Endothelial cell of umbilical vein (primary cell): Measurements from ENCODE around the gene CCDC12. TPM values are rescaled to one million over a fixed set of nuclear protein-coding genes. Genes with fewer than 3 reads are reported as not detected.

ENCODE experiments used
- BruUV-seq: library from RNA; stranded (reverse); fragments of 400-500 nt; replicated peaks from 2 replicates; lab custom pipeline; 2021; lab: Mats Ljungman, UMichigan
- CTCF ChIA-PET: fragments of 300-600, 350-600 bp; sonication (Branson Sonifier 250); formaldehyde crosslinking; loops from one replicate; lab custom pipeline; 2021; ENCODE audit warnings: antibody characterized with exemption, inconsistent platforms; lab: Charles Lee
- POLR2A ChIA-PET: fragments of 300-600, 350-600 bp; sonication (Branson Sonifier 250); formaldehyde crosslinking; loops from one replicate; lab custom pipeline; 2021; ENCODE audit warnings: antibody characterized with exemption, inconsistent platforms; lab: Charles Lee
- DNase-seq: peaks from one replicate; pipeline ENCODE4 v3.0.0-alpha.2; 2011; ENCODE audit warnings: low read depth, low spot score
- FAIRE-seq: peaks from 2 replicates; lab custom pipeline; 2011; peaks lifted over from hg19 to GRCh38; lab: Jason Lieb, UNC
- H2AFZ ChIP-seq: 2 replicates; pipeline ENCODE4 v1.6.0; 2012; ENCODE audit warnings: low read depth, low read length, control low read depth, inconsistent platforms
- H3K27ac ChIP-seq: 2 replicates; pipeline ENCODE4 v1.5.1; 2011; ENCODE audit warnings: low read depth, mild to moderate bottlenecking, control low read depth, low read length, moderate library complexity; ENCODE audit not compliant: insufficient read depth
- H3K27me3 ChIP-seq, 2 experiments: 2 replicates each; pipeline versions ENCODE4 v1.6.0 to v1.6.1; 2011; ENCODE audit warnings: low read length in 2 of 2, mixed read lengths in 1 of 2; ENCODE audit not compliant: control insufficient read depth in 2 of 2, insufficient read depth in 2 of 2
- H3K36me3 ChIP-seq, 2 experiments: 2 replicates in 1 of 2; 3 replicates in 1 of 2; pipeline ENCODE4 v1.5.1; 2011; ENCODE audit warnings: low read length in 2 of 2, mild to moderate bottlenecking in 1 of 2, moderate library complexity in 1 of 2; ENCODE audit not compliant: control insufficient read depth in 2 of 2, insufficient read depth in 2 of 2; ENCODE audit errors: extremely low read depth in 1 of 2
- H3K4me1 ChIP-seq: 3 replicates; pipeline ENCODE4 v1.5.1; 2011; ENCODE audit warnings: mild to moderate bottlenecking, low read length; ENCODE audit not compliant: control insufficient read depth, insufficient read depth; ENCODE audit errors: extremely low read depth
- H3K4me2 ChIP-seq: 2 replicates; pipeline ENCODE4 v1.6.1; 2011; ENCODE audit warnings: low read length, control low read depth, mixed read lengths; ENCODE audit not compliant: insufficient read depth
- H3K4me3 ChIP-seq, 3 experiments: fragments of 200-600 bp in 1 of 3; sonication (generic), shearing (Covaris generic) in 1 of 3; replicated peaks in 1 of 3; 2 replicates each; pipeline ENCODE4 v1.5.1; 2011 to 2016; ENCODE audit warnings: control low read depth in 3 of 3, low read length in 3 of 3, mild to moderate bottlenecking in 2 of 3, inconsistent platforms in 1 of 3, low read depth in 1 of 3, moderate library complexity in 1 of 3; ENCODE audit not compliant: insufficient read depth in 1 of 3
- H3K79me2 ChIP-seq: 2 replicates; pipeline ENCODE4 v1.6.0; 2012; ENCODE audit warnings: low read length, inconsistent platforms; ENCODE audit not compliant: control insufficient read depth, insufficient read depth
- H3K9ac ChIP-seq: replicated peaks from 2 replicates; pipeline ENCODE3; 2011; ENCODE audit warnings: low read length, control low read depth; ENCODE audit not compliant: insufficient read depth; ENCODE audit errors: extremely low read depth
- H3K9me1 ChIP-seq: replicated peaks from 3 replicates; pipeline ENCODE4 v1.6.0; 2011; ENCODE audit warnings: mild to moderate bottlenecking, low read length; ENCODE audit not compliant: control insufficient read depth, insufficient read depth; ENCODE audit errors: extremely low read depth
- H3K9me3 ChIP-seq: replicated peaks from 2 replicates; pipeline ENCODE4 v1.5.1; 2012; ENCODE audit warnings: low read length, inconsistent platforms; ENCODE audit not compliant: control insufficient read depth, insufficient read depth
- H4K20me1 ChIP-seq: replicated peaks from 2 replicates; pipeline ENCODE3; 2011; ENCODE audit warnings: mild to moderate bottlenecking, low read length; ENCODE audit not compliant: control insufficient read depth, insufficient read depth; ENCODE audit errors: extremely low read depth
- CTCF ChIP-seq, 2 donors: IDR thresholded peaks; 1 replicate in 1 of 2; 2 replicates in 1 of 2; pipeline ENCODE4 v1.5.1; 2011; ENCODE audit warnings: low read length in 2 of 2, mild to moderate bottlenecking in 2 of 2, moderate library complexity in 2 of 2, control low read depth in 1 of 2, inconsistent platforms in 1 of 2, low read depth in 1 of 2; ENCODE audit not compliant: insufficient read depth in 1 of 2; ENCODE audit errors: extremely low read depth in 1 of 2
- EZH2 ChIP-seq: IDR thresholded peaks from 2 replicates; pipeline ENCODE4 v1.6.1; 2012; ENCODE audit warnings: borderline replicate concordance, low read depth, mild to moderate bottlenecking, moderate library complexity, low read length, inconsistent platforms; ENCODE audit not compliant: severe bottlenecking
- FOS ChIP-seq: IDR thresholded peaks from 2 replicates; pipeline ENCODE4 v1.6.1; 2011; ENCODE audit warnings: mild to moderate bottlenecking, low read length, moderate library complexity, borderline replicate concordance; ENCODE audit not compliant: insufficient read depth
- GATA2 ChIP-seq: IDR thresholded peaks from 2 replicates; pipeline ENCODE4 v1.7.0; 2011; ENCODE audit warnings: low read depth, mild to moderate bottlenecking, moderate library complexity, mixed read lengths, low read length; ENCODE audit not compliant: insufficient read length, insufficient read depth
- JUN ChIP-seq: IDR thresholded peaks from 2 replicates; pipeline ENCODE4 v1.6.1; 2011; ENCODE audit warnings: borderline replicate concordance, low read depth; ENCODE audit not compliant: insufficient read length, insufficient read depth
- MAX ChIP-seq: IDR thresholded peaks from 2 replicates; pipeline ENCODE4 v1.6.1; 2011; ENCODE audit not compliant: insufficient read depth, insufficient read length
- MYC ChIP-seq: IDR thresholded peaks from one replicate; pipeline ENCODE4 v1.6.1; 2011; ENCODE audit warnings: mild to moderate bottlenecking, low read depth, low read length
- POLR2A ChIP-seq: IDR thresholded peaks from 2 replicates; pipeline ENCODE4 v1.6.1; 2012; ENCODE audit warnings: low read depth, mild to moderate bottlenecking, control low read depth, low read length
- POLR2AphosphoS5 ChIP-seq: IDR thresholded peaks from 2 replicates; pipeline ENCODE4 v1.6.1; 2012; ENCODE audit warnings: low read depth, mild to moderate bottlenecking, control low read depth, low read length, moderate library complexity; ENCODE audit not compliant: insufficient read depth
- dilution Hi-C: fragments of 300-500 bp; cut with MboI; formaldehyde crosslinking; loops from one replicate; pipeline ENCODE4 v1.15.0; 2019; ENCODE audit warnings: low sequenced_read_pairs; ENCODE audit not compliant: extremely low pct_ligation_motif_present
- intact Hi-C: fragments of 100-400 bp; cut with micrococcal nuclease; formaldehyde crosslinking; loops from one replicate; pipeline ENCODE4 v1.10.0; 2022
- polyA plus RNA-seq, 4 experiments: library from polyadenylated mRNA; depleted of rRNA in 3 of 4; stranded (reverse) in 3 of 4; unstranded in 1 of 4; fragments of >200 nt; gene quantifications; 2 replicates each; pipeline versions ENCODE4 v1.2.1 to v1.2.3, GENCODE V29; 2011 to 2012; ENCODE audit warnings: missing spikeins in 1 of 4
- total RNA-seq: library from RNA; stranded (reverse); gene quantifications from 2 replicates; pipeline ENCODE4 v1.2.3, GENCODE V29; 2021

The CCDC12 gene
- total and polyA plus RNA-seq, 2 donors (not counting 3 experiments of a cell fraction or from before 2014, with no cell fraction given) = 35.1 to 50.5 TPM

DNA sequence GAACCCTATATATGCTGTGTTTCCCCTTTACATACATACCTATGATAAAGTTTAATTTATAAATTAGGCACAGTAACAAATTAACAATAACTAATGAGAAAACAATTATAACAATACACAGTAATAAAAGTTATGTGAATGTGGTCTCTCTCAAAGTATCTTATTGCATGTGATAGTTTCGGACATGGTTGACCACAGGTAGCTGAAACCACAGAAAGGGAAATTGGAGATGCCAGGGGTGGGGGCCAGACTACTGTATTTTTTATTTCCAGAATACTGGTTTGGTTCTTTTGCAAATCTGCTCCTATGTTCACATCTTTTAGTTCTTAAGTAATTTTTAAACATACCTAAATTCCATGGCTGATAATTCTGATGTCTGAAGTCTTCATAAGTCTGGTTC, 58.3 kb downstream of the CCDC12 start:
- H3K4me1 ChIP-seq = peaks cover 6% of the 10 kb centered on the region
- intact Hi-C loops = no loop called here
- DNase-seq (no peak), FAIRE-seq (no peak)
- no peak overlapping the region for H3K4me3 ChIP-seq
- no peaks in the 10 kb centered on the region for H3K27me3 ChIP-seq
- ChIA-PET CTCF (no interaction called here), POLR2A (no interaction called here)
- peaks cover 7 to 26% of the 10 kb centered on the region in 2 experiments for H3K36me3 ChIP-seq
- TF ChIP-seq MAX = no peak
- no peak for TF ChIP-seq MYC
- no peak for TF ChIP-seq JUN
- TF ChIP-seq GATA2 = no peak
- TF ChIP-seq EZH2 = no peak
- no peak for TF ChIP-seq FOS
- no peak for TF ChIP-seq CTCF (IDR thresholded peaks at IDR 0.05; ENCODE audit: extremely low read depth in 1 of 2, insufficient read depth in 1 of 2, low read depth in 1 of 2, low read length in 2 of 2)
- TF ChIP-seq POLR2A = no peak
- TF ChIP-seq POLR2AphosphoS5 = no peak
- H3K9ac ChIP-seq = no peak overlapping the region
- H3K4me2 ChIP-seq = no peak overlapping the region
- H3K9me1 ChIP-seq = no peaks in the 10 kb centered on the region
- dilution Hi-C loops = no loop called here
- no peaks in the 10 kb centered on the region for H3K79me2 ChIP-seq
- H3K27ac ChIP-seq = no peak overlapping the region
- H3K9me3 ChIP-seq = no peaks in the 10 kb centered on the region
- no TSS peak for BruUV-seq
- H2AFZ ChIP-seq = no peak overlapping the region
- H4K20me1 ChIP-seq = no peaks in the 10 kb centered on the region
